Epithelial cell of proximal tubule (primary cell): ENCODE data around the gene ZNF90. TPM values are rescaled to one million over a fixed set of nuclear protein-coding genes. Genes with fewer than 3 reads are reported as not detected.
A peak's percentile ranks its signal among the peaks of the same experiment; 100 is the strongest.
"Not testable (repeated sequence)": the region's sequence is repeated elsewhere in the genome, so short reads cannot be mapped to it uniquely, and the experiment has no call there.

Experiments
- DNase-seq: peaks from one replicate; pipeline ENCODE4 v3.0.0-alpha.2; 2011; ENCODE audit warnings: low read depth
- H3K4me3 ChIP-seq: 2 replicates; pipeline ENCODE4 v1.5.1; 2011; ENCODE audit warnings: low read depth, mild to moderate bottlenecking, low read length
- total RNA-seq: library from RNA; depleted of rRNA; stranded (reverse); fragments of >200 nt; gene quantifications from 2 replicates; pipeline ENCODE4 v1.2.3, GENCODE V29; 2015
- TF ChIP-seq, protein P1 (sequence below): conservative IDR thresholded peaks from 2 replicates; pipeline ENCODE4 v1.5.1; 2012; ENCODE audit warnings: low read depth, mild to moderate bottlenecking, low read length

Gene ZNF90
- total RNA-seq = 3.6 and 5.9 TPM in 2 replicates

DNA sequence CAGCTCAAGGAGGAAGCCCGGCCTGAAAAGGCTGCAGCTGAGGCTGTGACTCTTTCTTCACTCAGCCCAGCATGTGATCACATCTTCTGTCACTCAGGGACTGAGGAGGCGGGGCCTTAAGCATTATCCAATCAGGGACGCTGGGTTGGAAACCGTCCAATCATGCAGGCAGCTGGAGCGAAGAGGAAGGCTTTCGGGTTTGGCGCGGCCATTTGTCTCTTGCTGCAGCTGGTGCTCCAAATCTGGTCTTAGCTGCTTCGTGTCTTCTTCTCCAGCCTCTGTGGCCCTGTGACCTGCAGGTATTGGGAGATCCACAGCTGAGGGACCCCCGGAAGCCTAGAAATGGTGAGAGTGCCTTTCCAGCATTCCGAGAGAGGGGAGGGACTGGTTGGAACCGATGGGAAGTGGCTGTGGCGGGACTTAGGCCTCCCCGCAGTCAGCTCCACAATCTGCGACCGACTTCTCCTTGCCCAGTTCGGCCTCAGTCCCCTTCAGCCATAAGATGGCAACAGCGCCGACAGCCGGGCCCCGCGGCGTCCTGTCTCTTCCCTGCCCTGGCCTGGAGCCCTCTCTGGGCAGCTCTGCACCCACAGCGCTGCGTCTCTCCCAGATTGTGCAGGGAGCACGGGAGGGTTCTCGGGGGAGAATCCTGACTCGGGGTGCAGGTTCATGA, at the start of gene ZNF90:
Gene ZNF90 (plus strand): TSS at position 210 of the 673 bp plus-strand sequence. CDS start 133 bp downstream, at position 343.
- TF ChIP-seq, protein P1, sequence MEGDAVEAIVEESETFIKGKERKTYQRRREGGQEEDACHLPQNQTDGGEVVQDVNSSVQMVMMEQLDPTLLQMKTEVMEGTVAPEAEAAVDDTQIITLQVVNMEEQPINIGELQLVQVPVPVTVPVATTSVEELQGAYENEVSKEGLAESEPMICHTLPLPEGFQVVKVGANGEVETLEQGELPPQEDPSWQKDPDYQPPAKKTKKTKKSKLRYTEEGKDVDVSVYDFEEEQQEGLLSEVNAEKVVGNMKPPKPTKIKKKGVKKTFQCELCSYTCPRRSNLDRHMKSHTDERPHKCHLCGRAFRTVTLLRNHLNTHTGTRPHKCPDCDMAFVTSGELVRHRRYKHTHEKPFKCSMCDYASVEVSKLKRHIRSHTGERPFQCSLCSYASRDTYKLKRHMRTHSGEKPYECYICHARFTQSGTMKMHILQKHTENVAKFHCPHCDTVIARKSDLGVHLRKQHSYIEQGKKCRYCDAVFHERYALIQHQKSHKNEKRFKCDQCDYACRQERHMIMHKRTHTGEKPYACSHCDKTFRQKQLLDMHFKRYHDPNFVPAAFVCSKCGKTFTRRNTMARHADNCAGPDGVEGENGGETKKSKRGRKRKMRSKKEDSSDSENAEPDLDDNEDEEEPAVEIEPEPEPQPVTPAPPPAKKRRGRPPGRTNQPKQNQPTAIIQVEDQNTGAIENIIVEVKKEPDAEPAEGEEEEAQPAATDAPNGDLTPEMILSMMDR = peak; percentile 12
- DNase-seq = peak; percentile 75
- H3K4me3 ChIP-seq = peak within 1 kb of the TSS; percentile 70

DNA sequence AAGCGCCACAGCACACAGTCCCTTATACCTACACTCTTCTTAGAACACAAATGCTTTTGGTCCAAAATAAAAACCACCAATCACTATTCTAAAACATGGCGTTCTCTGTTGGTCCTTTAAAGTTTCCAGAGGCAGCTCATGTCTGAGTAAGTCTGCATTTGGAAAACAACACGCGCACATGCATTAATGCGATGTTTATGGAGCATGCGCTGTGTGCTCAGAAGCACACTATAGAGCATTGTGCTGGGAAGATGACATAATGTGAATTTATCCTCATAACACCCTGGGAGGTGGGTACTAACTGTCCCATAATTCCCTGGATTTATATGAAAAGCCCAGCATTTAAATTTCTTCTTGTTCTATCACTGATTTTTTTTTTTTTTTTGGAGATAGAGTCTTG, 49.2 kb upstream of the ZNF90 start:
- TF ChIP-seq, protein P1 = no peak
- no peak for DNase-seq

DNA sequence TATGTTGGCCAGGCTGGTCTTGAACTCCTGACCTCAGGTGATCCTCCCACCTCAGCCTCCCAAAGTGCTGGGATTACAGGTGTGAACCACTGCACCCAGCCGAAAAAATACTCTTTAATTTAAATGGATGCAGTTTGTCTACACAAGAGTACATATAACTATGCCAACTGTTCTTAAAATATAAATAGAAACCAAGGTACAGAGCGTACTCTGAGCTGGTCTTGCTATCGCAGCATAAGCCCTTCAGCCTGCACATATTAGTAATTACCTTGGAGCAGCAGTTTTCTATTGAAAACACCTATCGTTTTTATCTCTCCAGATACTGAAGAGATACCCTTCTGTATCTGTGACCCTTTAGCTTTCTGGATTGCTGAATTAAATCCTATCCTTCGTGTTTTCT, 41.9 kb upstream of the ZNF90 start:
- no peak for DNase-seq
- TF ChIP-seq, protein P1 = no peak
- no peak overlapping the region for H3K4me3 ChIP-seq

More for the DNA sequence above, 49.2 kb upstream of the ZNF90 start:
- H3K4me3 ChIP-seq = no peak overlapping the region

DNA sequence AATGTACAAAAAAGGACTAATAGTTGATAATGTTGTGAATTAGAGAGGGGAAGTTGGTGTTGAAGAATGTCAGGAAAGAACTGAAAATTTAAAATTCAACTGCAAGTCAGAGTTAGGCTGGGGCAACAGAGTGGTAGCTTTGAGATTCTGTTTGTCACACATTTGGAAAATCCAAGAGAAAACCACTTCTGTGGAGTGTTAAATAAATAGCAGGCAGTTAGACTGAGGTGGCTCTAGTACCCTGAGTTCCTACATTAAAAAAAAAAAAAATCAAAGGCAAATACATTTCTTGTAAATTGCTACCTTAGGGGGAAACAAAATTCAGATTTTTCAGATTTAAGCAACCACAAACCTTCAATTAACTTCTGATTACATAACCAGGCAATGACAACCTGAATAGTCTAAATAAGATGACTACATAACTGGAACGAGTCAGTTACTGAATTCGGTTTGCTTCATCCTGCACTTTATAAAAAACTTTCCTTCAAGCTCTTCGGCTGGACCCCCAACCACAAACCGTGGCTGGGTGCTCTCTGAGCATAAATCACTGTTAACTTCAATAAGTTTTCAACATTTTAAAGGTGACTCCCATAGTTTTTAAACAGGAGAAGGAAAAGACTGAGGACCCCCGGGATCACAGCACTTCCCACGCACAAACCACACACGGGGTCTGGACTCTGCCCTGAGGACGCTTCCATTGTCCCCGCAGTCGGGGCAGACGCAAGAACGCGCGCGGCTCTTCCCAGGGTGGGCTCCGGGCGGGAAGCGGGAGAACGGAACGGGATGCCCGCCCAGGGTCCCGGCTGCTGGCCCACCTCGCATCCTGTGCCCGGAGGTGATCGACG, 39.2 kb upstream of the ZNF90 start:
- no peak for DNase-seq

DNA sequence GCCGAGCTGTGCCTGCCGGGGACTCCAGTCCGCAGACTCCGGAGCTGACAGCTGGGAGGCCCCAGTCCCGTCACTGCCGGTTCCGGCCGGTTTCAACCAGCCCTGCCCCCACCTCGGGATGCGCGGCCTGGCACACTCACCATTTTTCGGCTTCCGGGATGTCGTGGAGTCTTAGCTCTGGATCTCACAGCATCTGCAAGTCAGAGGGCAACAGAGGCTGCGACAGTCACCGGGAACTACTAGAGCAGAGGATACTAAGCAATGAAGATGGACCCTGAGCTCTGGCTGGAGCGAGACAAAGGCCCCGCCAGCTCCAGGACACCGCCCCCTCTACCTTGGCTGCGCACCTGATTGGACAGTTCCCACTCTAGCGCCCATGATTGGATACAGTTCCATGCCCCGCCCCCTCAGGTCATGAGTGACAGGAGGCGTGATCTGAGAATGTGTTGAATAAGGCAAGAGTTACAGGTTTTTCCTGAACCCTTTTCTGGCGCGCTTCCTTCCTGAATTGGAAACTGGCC, 38.5 kb upstream of the ZNF90 start, which contains the start of gene ZNF682:
Gene ZNF682 (minus strand): TSS at position 303 of the 521 bp plus-strand sequence. CDS start 160 bp downstream, at position 143.
- peak within 1 kb of the TSS; percentile 95 for H3K4me3 ChIP-seq
- peak; percentile 63 for DNase-seq
- TF ChIP-seq, protein P1 = no peak

More for the DNA sequence above, 39.2 kb upstream of the ZNF90 start:
- TF ChIP-seq, protein P1 = no peak
- peak overlapping the region; percentile 95 for H3K4me3 ChIP-seq

DNA sequence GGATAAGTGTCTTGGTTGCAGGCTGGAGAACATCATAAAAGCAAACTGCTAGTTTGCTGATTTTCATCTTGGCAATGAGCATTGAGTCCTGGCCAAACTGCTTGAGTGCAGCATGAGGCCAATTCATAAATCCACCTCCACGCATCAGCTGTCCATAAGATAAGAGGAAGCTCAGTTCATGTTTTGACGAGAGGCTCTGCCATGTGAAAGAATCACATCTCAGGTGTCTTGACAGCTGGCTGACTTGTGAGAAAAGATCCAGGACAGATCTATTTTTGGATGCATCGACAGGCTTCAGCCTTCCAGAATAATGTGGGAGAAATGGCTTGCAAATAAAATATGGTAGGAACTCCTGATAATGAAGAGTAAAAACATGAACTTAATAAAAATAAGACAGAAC, 33.1 kb upstream of the ZNF90 start:
- TF ChIP-seq, protein P1 = no peak
- no peak for DNase-seq
- H3K4me3 ChIP-seq = no peak overlapping the region

DNA sequence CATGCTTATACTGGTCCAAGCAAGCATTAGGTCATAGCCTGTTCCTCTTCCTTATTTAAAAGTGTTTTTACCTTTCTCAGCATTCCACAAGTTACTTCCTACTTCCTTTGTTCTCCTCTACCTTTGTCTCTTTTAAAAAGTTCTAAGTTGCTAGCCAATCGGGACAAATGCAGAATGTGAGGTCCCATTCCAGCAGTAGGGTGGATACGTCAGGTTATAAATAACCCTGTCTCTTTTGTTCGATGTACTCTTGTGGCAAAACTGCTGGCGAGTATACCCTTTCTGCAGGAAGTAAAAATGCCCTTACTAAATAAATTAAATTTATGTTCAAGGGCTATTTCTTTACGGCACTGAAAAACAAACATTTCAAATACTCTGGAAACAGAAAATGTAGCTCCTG, 32.1 kb upstream of the ZNF90 start:
- not testable (repeated sequence) for H3K4me3 ChIP-seq, DNase-seq
